ENCODE results near the gene SH2D4B. TPM values are rescaled to one million over a fixed set of nuclear protein-coding genes. Genes with fewer than 3 reads are reported as not detected.

SH2D4B gene
- total RNA-seq, 2 experiments from 2014 or later: 0.16 to 0.31 TPM

- ATAC-seq (ENCODE audit: poor library complexity) (no peak), DNase-seq (no peak)
- no peaks in the 10 kb centered on the region for H3K4me1 Mint-ChIP-seq (ENCODE audit: low read depth)
- Histone ChIP-seq H3K27ac (ENCODE audit: low read depth in 1 of 2, low read length in 2 of 2) (no peak overlapping the region), H3K27me3 (ENCODE audit: control insufficient read depth in 1 of 2, insufficient read depth in 2 of 2, low read length in 2 of 2) (no peaks in the 10 kb centered on the region), H3K36me3 (ENCODE audit: insufficient read depth, low read length) (no peaks in the 10 kb centered on the region), H3K4me1 (ENCODE audit: insufficient read depth, low read length) (no peaks in the 10 kb centered on the region), H3K4me3 (ENCODE audit: low read length) (no peak overlapping the region), H3K9me3 (ENCODE audit: control insufficient read depth in 1 of 2, insufficient read depth in 1 of 2, low read length in 2 of 2) (no peaks in the 10 kb centered on the region)
- no peak overlapping the region for H3K27ac Mint-ChIP-seq
- CTCF ChIA-PET: no interaction called here
- POLR2A ChIA-PET: no interaction called here
- H3K9me3 Mint-ChIP-seq: no peaks in the 10 kb centered on the region
- TF ChIP-seq CTCF (IDR thresholded peaks at IDR 0.05): no peak
- intact Hi-C loops (cut with DNase I, micrococcal nuclease): no loop called here
- H3K36me3 Mint-ChIP-seq (ENCODE audit: low read depth): no peaks in the 10 kb centered on the region
- H3K4me3 Mint-ChIP-seq: no peak overlapping the region
- no peaks in the 10 kb centered on the region for H3K27me3 Mint-ChIP-seq
Measured at GRCh38 chr10:80598951-80599350, 61.2 kb downstream of the SH2D4B start.

GRCh38 chr10:80599424-80599847 is 61.7 kb downstream of the SH2D4B start:
- Histone ChIP-seq H3K36me3 (ENCODE audit: insufficient read depth, low read length) (no peaks in the 10 kb centered on the region), H3K9me3 (ENCODE audit: control insufficient read depth in 1 of 2, insufficient read depth in 1 of 2, low read length in 2 of 2) (no peaks in the 10 kb centered on the region), H3K27me3 (ENCODE audit: control insufficient read depth in 1 of 2, insufficient read depth in 2 of 2, low read length in 2 of 2) (no peaks in the 10 kb centered on the region), H3K4me1 (ENCODE audit: insufficient read depth, low read length) (no peaks in the 10 kb centered on the region), H3K4me3 (ENCODE audit: low read length) (no peak overlapping the region), H3K27ac (ENCODE audit: low read depth in 1 of 2, low read length in 2 of 2) (no peak overlapping the region)
- POLR2A ChIA-PET: no interaction called here
- ATAC-seq (ENCODE audit: poor library complexity): peak; percentile 48
- H3K4me1 Mint-ChIP-seq (ENCODE audit: low read depth): no peaks in the 10 kb centered on the region
- no peaks in the 10 kb centered on the region for H3K27me3 Mint-ChIP-seq
- peak in 6 of 14 experiments; percentile 6 to 63 (median 29) for DNase-seq
- H3K9me3 Mint-ChIP-seq: no peaks in the 10 kb centered on the region
- H3K36me3 Mint-ChIP-seq (ENCODE audit: low read depth): no peaks in the 10 kb centered on the region
- intact Hi-C loops (cut with DNase I, micrococcal nuclease): no loop called here
- H3K27ac Mint-ChIP-seq: no peak overlapping the region
- CTCF ChIA-PET: no interaction called here
- peak; percentile 15 for TF ChIP-seq CTCF (IDR thresholded peaks at IDR 0.05)
- no peak overlapping the region for H3K4me3 Mint-ChIP-seq

DNA sequence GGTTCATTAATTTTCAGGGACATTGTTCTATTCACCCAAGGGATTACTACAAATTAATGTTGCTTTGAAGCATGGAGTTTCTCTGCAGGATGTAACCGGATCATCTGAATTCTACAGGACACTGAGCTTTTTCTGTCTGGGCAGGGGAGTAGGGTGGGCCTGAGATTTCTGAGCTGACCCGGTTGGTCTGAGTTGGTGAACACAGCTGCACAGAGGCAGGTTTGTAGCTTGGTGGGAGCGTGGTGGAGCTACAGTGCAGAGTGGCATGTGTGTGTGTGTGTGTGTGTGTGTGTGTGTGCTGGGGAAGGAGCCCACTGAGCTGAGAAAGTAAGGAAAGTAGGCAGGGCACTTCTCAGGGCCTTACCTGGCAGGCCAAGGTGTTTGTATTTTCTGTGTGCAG is 62.6 kb downstream of the SH2D4B start:
- Histone ChIP-seq H3K36me3 (ENCODE audit: insufficient read depth, low read length) (no peaks in the 10 kb centered on the region), H3K27me3 (ENCODE audit: control insufficient read depth in 1 of 2, insufficient read depth in 2 of 2, low read length in 2 of 2) (no peaks in the 10 kb centered on the region), H3K4me1 (ENCODE audit: insufficient read depth, low read length) (no peaks in the 10 kb centered on the region), H3K9me3 (ENCODE audit: control insufficient read depth in 1 of 2, insufficient read depth in 1 of 2, low read length in 2 of 2) (no peaks in the 10 kb centered on the region), H3K4me3 (ENCODE audit: low read length) (no peak overlapping the region), H3K27ac (ENCODE audit: low read depth in 1 of 2, low read length in 2 of 2) (no peak overlapping the region)
- POLR2A ChIA-PET: no interaction called here
- no peaks in the 10 kb centered on the region for H3K36me3 Mint-ChIP-seq (ENCODE audit: low read depth)
- no peaks in the 10 kb centered on the region for H3K27me3 Mint-ChIP-seq
- DNase-seq: no peak
- ATAC-seq (ENCODE audit: poor library complexity): no peak
- TF ChIP-seq CTCF (IDR thresholded peaks at IDR 0.05): no peak
- CTCF ChIA-PET: no interaction called here
- H3K9me3 Mint-ChIP-seq: no peaks in the 10 kb centered on the region
- H3K4me3 Mint-ChIP-seq: no peak overlapping the region
- no peak overlapping the region for H3K27ac Mint-ChIP-seq
- intact Hi-C loops (cut with DNase I, micrococcal nuclease): no loop called here
- H3K4me1 Mint-ChIP-seq (ENCODE audit: low read depth): no peaks in the 10 kb centered on the region
